Adrenal gland (tissue), 19 donors: Measurements from ENCODE around the gene TTC27. TPM values are rescaled to one million over a fixed set of nuclear protein-coding genes. Genes with fewer than 3 reads are reported as not detected.

Experiments used
- DNase-seq, 7 donors: peaks; one replicate each; pipeline ENCODE4 v3.0.0-alpha.2; 2019 to 2020
- H3K27ac ChIP-seq, 5 donors: fragments of 200-600 bp; sonication (generic) in 4 of 5; 1 replicate in 3 of 5; 2 replicates in 2 of 5; pipeline versions ENCODE4 v1.5.1 to v1.8.0; 2016 to 2020; ENCODE audit warnings: mild to moderate bottlenecking in 1 of 5
- H3K27me3 ChIP-seq: fragments of 200-600 bp; 2 replicates; pipeline ENCODE4 v1.8.0; 2021
- H3K36me3 ChIP-seq, 2 donors: fragments of 200-600 bp; replicated peaks in 1 of 2; 1 replicate in 1 of 2; 2 replicates in 1 of 2; pipeline versions ENCODE4 v1.5.1 to v1.8.0; 2018 to 2022
- H3K4me1 ChIP-seq, 2 donors: fragments of 200-600 bp; replicated peaks in 1 of 2; 1 replicate in 1 of 2; 2 replicates in 1 of 2; pipeline versions ENCODE4 v1.5.1 to v1.8.0; 2018 to 2021
- H3K4me3 ChIP-seq, 4 donors: fragments of 200-600 bp; sonication (generic) in 3 of 4; one replicate each; pipeline ENCODE4 v1.5.1; 2016 to 2018
- H3K9me3 ChIP-seq, 3 donors: fragments of 200-600 bp; sonication (generic) in 1 of 3; replicated peaks in 1 of 3; 1 replicate in 2 of 3; 2 replicates in 1 of 3; pipeline versions ENCODE4 v1.5.1 to v1.8.0; 2016 to 2021
- CTCF ChIP-seq, 6 experiments: fragments of 450-650 bp in 4 of 6; fragments of 200-600 bp in 2 of 6; sonication (generic) in 1 of 6; IDR thresholded peaks; 1 replicate in 5 of 6; 2 replicates in 1 of 6; pipeline versions ENCODE4 v1.5.1 to v1.8.0; 2016 to 2021; ENCODE audit warnings: antibody characterized with exemption in 6 of 6, mild to moderate bottlenecking in 2 of 6, moderate library complexity in 1 of 6
- POLR2A ChIP-seq, 2 donors: fragments of 450-650 bp; IDR thresholded peaks; one replicate each; pipeline ENCODE4 v1.6.1; 2017; ENCODE audit warnings: antibody characterized with exemption in 2 of 2, mild to moderate bottlenecking in 2 of 2, moderate library complexity in 1 of 2
- WGBS, 4 donors: extraction: QIAGEN DNeasy Blood & Tissue Kit in 2 of 4; methylation state at CpG; one replicate each; pipeline versions ENCODE4 v1.1.5 to v1.1.7; 2013 to 2017; 5-methylcytosine and 5-hydroxymethylcytosine counted together
- intact Hi-C, 2 donors: fragments of 100-400 bp; cut with DNase I; formaldehyde crosslinking; loops; one replicate each; pipeline versions ENCODE4 v1.14.1 to v1.15.0; 2022 to 2023
- long read RNA-seq, 10 donors: library from polyadenylated mRNA in 3 of 10; unstranded in 2 of 10; stranded (forward) in 1 of 10; transcript quantifications; one replicate each; pipeline ENCODE4 v2.0.0 and lab custom pipeline, GENCODE V29; 2021 to 2026
- polyA plus RNA-seq, 3 donors: library from polyadenylated mRNA; stranded (reverse); fragments of 200-250 nt in 2 of 3; fragments of 350-450 nt in 1 of 3; fragmentation: Illumina TruSeq in 1 of 3; extraction: RNeasy Lipid Tissue Mini Kit (QIAGEN cat#74804) in 1 of 3; gene quantifications; one replicate each; pipeline ENCODE4 v1.2.3, GENCODE V29; 2013 to 2014
- total RNA-seq, 9 donors: library from RNA; depleted of rRNA in 4 of 9; stranded (reverse); fragments of >200 nt in 4 of 9; fragments of 120-200 nt in 1 of 9; fragmentation: NEBNext Ultra II Directional in 1 of 9; extraction: Animal tissue kit (Norgen Biotek cat#: 25700) in 1 of 9; gene quantifications; one replicate each; pipeline versions ENCODE4 v1.1.0 to v1.2.4, GENCODE V29; 2013 to 2023
- donor health status: healthy with polysubstance abuse.
- donor health status: Bipolar disorder and iron deficiency.
- donor health status: DM: yes; HTN: yes; CAD: no.
- donor health status: DM: no; HTN: no; CAD: no.
- donor health status: DM: no; HTN: no; CAD: no.
- donor health status: DM: yes; HTN: yes; CAD: no.

TTC27 gene
- total RNA-seq: 10 to 100 TPM in 8 of 9 donors, 1 to 10 TPM in 1; 8.3 to 31.1 (median 20.5) TPM
- 10 to 100 TPM in 1 of 3 donors, 1 to 10 TPM in 2; 5.7 to 22.9 (median 5.8) TPM for polyA plus RNA-seq
- long read RNA-seq, donor 1, partial matches to known transcripts: 0 of 3 reads
- long read RNA-seq, donor 1, other reads (novel, unspliced or antisense): 0 of 3 reads
- long read RNA-seq, donor 2, partial matches to known transcripts: 0 of 3 reads
- long read RNA-seq, donor 2, other reads (novel, unspliced or antisense): 0 of 3 reads
- long read RNA-seq, donor 3, partial matches to known transcripts: 0 of 1 reads
- long read RNA-seq, donor 3, other reads (novel, unspliced or antisense): 0 of 1 reads
- long read RNA-seq, donor 4, transcript TTC27-201 (20 exons, 2,876 nt): major isoform, 10 of 14 reads
- long read RNA-seq, donor 4, partial matches to known transcripts: 3 of 14 reads
- long read RNA-seq, donor 4, other reads (novel, unspliced or antisense): 1 of 14 reads
- long read RNA-seq, donor 5, transcript TTC27-201 (20 exons, 2,876 nt): major isoform, 31 of 44 reads
- long read RNA-seq, donor 5, partial matches to known transcripts: 10 of 44 reads
- long read RNA-seq, donor 5, other reads (novel, unspliced or antisense): 3 of 44 reads
- long read RNA-seq, donor 6, partial matches to known transcripts: 0 of 8 reads
- long read RNA-seq, donor 6, other reads (novel, unspliced or antisense): 4 of 8 reads
- long read RNA-seq, donor 7, partial matches to known transcripts: 0 of 1 reads
- long read RNA-seq, donor 7, other reads (novel, unspliced or antisense): 0 of 1 reads
- long read RNA-seq, donor 8, transcript TTC27-201 (20 exons, 2,876 nt): major isoform, 5 of 5 reads
- long read RNA-seq, donor 8, partial matches to known transcripts: 0 of 5 reads
- long read RNA-seq, donor 8, other reads (novel, unspliced or antisense): 0 of 5 reads
- long read RNA-seq, donor 9, partial matches to known transcripts: 0 of 3 reads
- long read RNA-seq, donor 9, other reads (novel, unspliced or antisense): 0 of 3 reads
- long read RNA-seq, donor 10: 0 reads

GRCh38 chr2:32627814-32628579 is at the start of gene TTC27:
TTC27 (plus strand) TSS chr2:32628050; CDS start chr2:32628293, 243 bp downstream.
- 0 to 1% (median 1%) methylated on average over 19 to 39 of the region's 39 CpGs for WGBS, 4 donors
- Histone ChIP-seq H3K36me3 (peaks cover 0 to 16% of the 10 kb centered on the region in 2 donors), H3K4me3 (peak within 1 kb of the TSS; percentile 58 to 94 (median 80)), H3K27ac (peak within 1 kb of the TSS in 3 of 5 donors; percentile 64 to 71 (median 70)), H3K4me1 (peaks cover 0 to 19% of the 10 kb centered on the region in 2 donors), H3K27me3 (no peaks in the 10 kb centered on the region), H3K9me3 (no peaks in the 10 kb centered on the region)
- peak; percentile 96 to 98 (median 97) for DNase-seq
- intact Hi-C loops: no loop called here
- TF ChIP-seq POLR2A (IDR thresholded peaks at IDR 0.05) (peak in 1 of 2 donors; percentile 40), CTCF (IDR thresholded peaks at IDR 0.05) (peak in 1 of 6 experiments; percentile 15)

- no peak overlapping the region for H3K4me3 ChIP-seq
- WGBS, 4 donors: 71 to 81% (median 74%) methylated on average over 3 of the region's 3 CpGs
- DNase-seq: no peak
- H3K27me3 ChIP-seq: no peaks in the 10 kb centered on the region
- TF ChIP-seq CTCF (IDR thresholded peaks at IDR 0.05): no peak
- TF ChIP-seq POLR2A (IDR thresholded peaks at IDR 0.05): no peak
- no peaks in the 10 kb centered on the region for H3K36me3 ChIP-seq
- intact Hi-C loops: no loop called here
- no peak overlapping the region for H3K27ac ChIP-seq
- no peaks in the 10 kb centered on the region for H3K4me1 ChIP-seq
- H3K9me3 ChIP-seq: no peaks in the 10 kb centered on the region
These were observed 36.0 kb upstream of the TTC27 start for GRCh38 chr2:32591669-32592463.

GRCh38 chr2:32594573-32594972 is 33.3 kb upstream of the TTC27 start:
- Histone ChIP-seq H3K4me1 (no peaks in the 10 kb centered on the region), H3K36me3 (peaks cover 0 to 12% of the 10 kb centered on the region in 2 donors), H3K27ac (no peak overlapping the region), H3K9me3 (no peaks in the 10 kb centered on the region), H3K27me3 (no peaks in the 10 kb centered on the region), H3K4me3 (no peak overlapping the region)
- TF ChIP-seq POLR2A (IDR thresholded peaks at IDR 0.05) (no peak), CTCF (IDR thresholded peaks at IDR 0.05) (no peak)
- WGBS, 4 donors: 82 to 95% (median 92%) methylated on average over 3 of the region's 3 CpGs
- intact Hi-C loops: no loop called here
- DNase-seq: no peak
